ENCODE measurements around the gene KIF7. TPM values are rescaled to one million over a fixed set of nuclear protein-coding genes. Genes with fewer than 3 reads are reported as not detected.

The KIF7 gene
- polyA plus RNA-seq, 1 donor (not counting 4 experiments of a cell fraction or from before 2014, with no cell fraction given): 0.54 TPM

DNA sequence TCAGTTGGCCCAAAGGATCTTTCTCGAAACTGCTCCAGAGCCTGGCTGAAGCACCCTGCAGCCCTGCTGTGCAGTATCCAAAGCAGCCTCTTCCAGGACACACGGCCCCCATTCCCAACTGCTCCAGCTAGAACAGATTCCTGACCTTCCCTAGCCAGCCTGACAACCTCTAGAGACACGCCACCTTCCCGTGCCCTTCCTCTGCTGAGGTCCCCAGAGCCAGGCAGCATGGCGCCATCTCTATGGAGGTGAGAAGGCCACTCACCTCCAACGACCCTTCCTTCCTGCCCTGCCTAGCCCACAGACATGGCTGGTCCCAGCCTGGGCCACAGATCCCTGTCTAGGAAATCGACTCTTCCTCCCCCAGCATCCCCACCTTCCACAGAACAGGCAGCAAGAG lies 3.1 kb downstream of the KIF7 start:
- Histone ChIP-seq H3K4me3 (ENCODE audit: control insufficient read depth in 2 of 3, extremely low read depth in 1 of 3, insufficient read depth in 2 of 3, low read depth in 1 of 3, low read length in 3 of 3) (no peak overlapping the region), H3K9me1 (ENCODE audit: control insufficient read depth, extremely low read depth, insufficient read depth, low read length) (no peaks in the 10 kb centered on the region), H3K9me3 (ENCODE audit: control insufficient read depth, low read depth, low read length) (no peaks in the 10 kb centered on the region), H3K36me3 (ENCODE audit: control insufficient read depth in 2 of 2, extremely low read depth in 1 of 2, insufficient read depth in 2 of 2, low read length in 2 of 2) (no peaks in the 10 kb centered on the region), H3K4me2 (ENCODE audit: control insufficient read depth, extremely low read depth, insufficient read depth, low read depth, low read length) (no peak overlapping the region), H2AFZ (ENCODE audit: control insufficient read depth, low read length) (no peak overlapping the region), H3K9ac (ENCODE audit: control insufficient read depth, extremely low read depth, insufficient read depth, low read length) (no peak overlapping the region), H3K79me2 (ENCODE audit: control insufficient read depth, insufficient read depth, low read length) (no peaks in the 10 kb centered on the region), H3K4me1 (ENCODE audit: control insufficient read depth, extremely low read depth, insufficient read depth, low read length) (peaks cover 3% of the 10 kb centered on the region), H3K27me3 (ENCODE audit: control insufficient read depth, extremely low read depth, insufficient read depth, low read length) (peaks cover 6% of the 10 kb centered on the region), H4K20me1 (ENCODE audit: control insufficient read depth, extremely low read depth, insufficient read depth, low read length) (no peaks in the 10 kb centered on the region), H3K27ac (ENCODE audit: control insufficient read depth, insufficient read depth, low read length) (no peak overlapping the region)
- FAIRE-seq (no peak), DNase-seq (ENCODE audit: low read depth, low spot score) (no peak)
- dilution Hi-C loops (cut with MboI; ENCODE audit: extremely low pct_ligation_motif_present, low sequenced_read_pairs): no loop called here
- TF ChIP-seq CTCF (optimal IDR thresholded peaks at IDR 0.05 in 1 of 3, IDR thresholded peaks at IDR 0.05 in 1 of 3, conservative IDR thresholded peaks at IDR 0.05 in 1 of 3; ENCODE audit: extremely low read depth in 1 of 3, insufficient read depth in 2 of 3, low read length in 3 of 3) (no peak), EZH2 (IDR thresholded peaks at IDR 0.05; ENCODE audit: low read length) (no peak)

- Histone ChIP-seq H3K9me1 (ENCODE audit: control insufficient read depth, extremely low read depth, insufficient read depth, low read length) (no peaks in the 10 kb centered on the region), H2AFZ (ENCODE audit: control insufficient read depth, low read length) (no peak overlapping the region), H3K27me3 (ENCODE audit: control insufficient read depth, extremely low read depth, insufficient read depth, low read length) (peaks cover 6% of the 10 kb centered on the region), H3K9ac (ENCODE audit: control insufficient read depth, extremely low read depth, insufficient read depth, low read length) (no peak overlapping the region), H3K27ac (ENCODE audit: control insufficient read depth, insufficient read depth, low read length) (no peak overlapping the region), H3K4me3 (ENCODE audit: control insufficient read depth in 2 of 3, extremely low read depth in 1 of 3, insufficient read depth in 2 of 3, low read depth in 1 of 3, low read length in 3 of 3) (no peak overlapping the region), H4K20me1 (ENCODE audit: control insufficient read depth, extremely low read depth, insufficient read depth, low read length) (no peaks in the 10 kb centered on the region), H3K4me2 (ENCODE audit: control insufficient read depth, extremely low read depth, insufficient read depth, low read depth, low read length) (no peak overlapping the region), H3K36me3 (ENCODE audit: control insufficient read depth in 2 of 2, extremely low read depth in 1 of 2, insufficient read depth in 2 of 2, low read length in 2 of 2) (no peaks in the 10 kb centered on the region), H3K79me2 (ENCODE audit: control insufficient read depth, insufficient read depth, low read length) (no peaks in the 10 kb centered on the region), H3K9me3 (ENCODE audit: control insufficient read depth, low read depth, low read length) (no peaks in the 10 kb centered on the region), H3K4me1 (ENCODE audit: control insufficient read depth, extremely low read depth, insufficient read depth, low read length) (peaks cover 3% of the 10 kb centered on the region)
- no peak for FAIRE-seq
- no peak for DNase-seq (ENCODE audit: low read depth, low spot score)
- TF ChIP-seq CTCF (optimal IDR thresholded peaks at IDR 0.05 in 1 of 3, IDR thresholded peaks at IDR 0.05 in 1 of 3, conservative IDR thresholded peaks at IDR 0.05 in 1 of 3; ENCODE audit: extremely low read depth in 1 of 3, insufficient read depth in 2 of 3, low read length in 3 of 3) (no peak), EZH2 (IDR thresholded peaks at IDR 0.05; ENCODE audit: low read length) (no peak)
- dilution Hi-C loops (cut with MboI; ENCODE audit: extremely low pct_ligation_motif_present, low sequenced_read_pairs): no loop called here
Observed at GRCh38 chr15:89649716-89650115, 5.6 kb downstream of the KIF7 start.

Data from keratinocyte (primary cell).